H1 (cell line): ENCODE measurements around the gene ICE1. TPM values are rescaled to one million over a fixed set of nuclear protein-coding genes. Genes with fewer than 3 reads are reported as not detected.

Experiments
- CTCF ChIA-PET: fragments of 300-600 bp; sonication (Branson Sonifier 250); formaldehyde crosslinking; loops from one replicate; lab custom pipeline; 2021; ENCODE audit not compliant: partially characterized antibody; lab: Charles Lee
- POLR2A ChIA-PET: fragments of 300-600 bp; sonication (Branson Sonifier 250); formaldehyde crosslinking; loops from one replicate; lab custom pipeline; 2021; ENCODE audit warnings: inconsistent platforms; ENCODE audit not compliant: partially characterized antibody; lab: Charles Lee
- DNase-seq, 2 experiments: peaks; one replicate each; pipeline versions ENCODE4 v3.0.0 to v3.0.0-alpha.2; 2010 to 2022; ENCODE audit warnings: low spot score in 2 of 2, low read depth in 1 of 2, mixed read lengths in 1 of 2
- FAIRE-seq: peaks from 2 replicates; lab custom pipeline; 2011; peaks lifted over from hg19 to GRCh38; lab: Jason Lieb, UNC
- H2AFZ ChIP-seq: 2 replicates; pipeline ENCODE4 v1.8.1; 2012; ENCODE audit warnings: low read length, inconsistent platforms
- H2AK5ac ChIP-seq: 2 replicates; pipeline ENCODE4 v1.6.1; 2013; ENCODE audit warnings: low read depth, low read length
- H2BK120ac ChIP-seq: replicated peaks from 2 replicates; pipeline ENCODE3; 2013; ENCODE audit warnings: low read depth, low read length, inconsistent platforms
- H2BK12ac ChIP-seq: 2 replicates; pipeline ENCODE4 v1.6.1; 2013; ENCODE audit warnings: low read depth, low read length
- H2BK15ac ChIP-seq: 2 replicates; pipeline ENCODE4 v1.6.1; 2013; ENCODE audit warnings: low read length
- H2BK20ac ChIP-seq: 2 replicates; pipeline ENCODE4 v1.6.1; 2013; ENCODE audit warnings: low read length
- H2BK5ac ChIP-seq: 2 replicates; pipeline ENCODE4 v1.6.1; 2013; ENCODE audit warnings: low read depth, low read length
- H3K14ac ChIP-seq: 2 replicates; pipeline ENCODE4 v1.6.1; 2013; ENCODE audit warnings: inconsistent platforms; ENCODE audit not compliant: insufficient read length
- H3K18ac ChIP-seq: 2 replicates; pipeline ENCODE4 v1.6.1; 2013; ENCODE audit warnings: low read length; ENCODE audit errors: extremely low read depth
- H3K23ac ChIP-seq: 2 replicates; pipeline ENCODE4 v1.6.1; 2013; ENCODE audit warnings: inconsistent platforms; ENCODE audit not compliant: insufficient read length
- H3K23me2 ChIP-seq: 2 replicates; pipeline ENCODE4 v1.6.1; 2013; ENCODE audit warnings: low read depth, low read length
- H3K27ac ChIP-seq: 2 replicates; pipeline ENCODE4 v1.6.1; 2011; ENCODE audit warnings: low read depth, low read length, inconsistent platforms
- H3K27me3 ChIP-seq, 4 experiments: replicated peaks in 1 of 4; 1 replicate in 1 of 4; 2 replicates in 3 of 4; pipeline versions ENCODE4 v1.6.1 to v1.8.1; 2011 to 2013; ENCODE audit warnings: low read length in 3 of 4, mild to moderate bottlenecking in 3 of 4, inconsistent platforms in 2 of 4, mixed read lengths in 2 of 4, moderate library complexity in 1 of 4; ENCODE audit not compliant: control insufficient read depth in 3 of 4, insufficient read depth in 3 of 4; ENCODE audit errors: extremely low read depth in 1 of 4
- H3K36me3 ChIP-seq, 4 experiments: 2 replicates each; pipeline versions ENCODE4 v1.6.1 to v1.8.1; 2011 to 2013; ENCODE audit warnings: mild to moderate bottlenecking in 4 of 4, low read length in 3 of 4, moderate library complexity in 2 of 4, control low read depth in 1 of 4, inconsistent platforms in 1 of 4; ENCODE audit not compliant: insufficient read depth in 4 of 4, control insufficient read depth in 2 of 4
- H3K4ac ChIP-seq: replicated peaks from 2 replicates; pipeline ENCODE3; 2013; ENCODE audit warnings: low read length, low read depth, mixed read lengths, inconsistent platforms; ENCODE audit not compliant: insufficient read length
- H3K4me1 ChIP-seq, 4 experiments: replicated peaks in 1 of 4; 1 replicate in 1 of 4; 2 replicates in 3 of 4; pipeline versions ENCODE4 v1.6.1 to v1.8.1; 2011 to 2013; ENCODE audit warnings: low read length in 3 of 4, inconsistent platforms in 2 of 4, mixed read lengths in 1 of 4; ENCODE audit not compliant: insufficient read depth in 4 of 4, control insufficient read depth in 3 of 4
- H3K4me2 ChIP-seq, 2 experiments: 2 replicates each; pipeline versions ENCODE4 v1.6.1 to v1.8.1; 2011 to 2013; ENCODE audit warnings: low read depth in 2 of 2, low read length in 2 of 2, control low read depth in 1 of 2, inconsistent platforms in 1 of 2, mild to moderate bottlenecking in 1 of 2; ENCODE audit not compliant: insufficient read depth in 1 of 2
- H3K4me3 ChIP-seq, 4 experiments: fragments of 200-600, 300-600 bp in 1 of 4; sonication (generic), shearing (Covaris generic), sonication (Bioruptor Twin) in 1 of 4; 2 replicates each; pipeline versions ENCODE4 v1.5.1 to v1.8.1; 2011 to 2016; ENCODE audit warnings: low read length in 4 of 4, low read depth in 3 of 4, control low read depth in 2 of 4, inconsistent platforms in 2 of 4, mild to moderate bottlenecking in 2 of 4, mixed read lengths in 1 of 4, moderate library complexity in 1 of 4; ENCODE audit not compliant: insufficient read depth in 2 of 4; ENCODE audit errors: extremely low read depth in 1 of 4
- H3K56ac ChIP-seq: replicated peaks from 2 replicates; pipeline ENCODE3; 2013; ENCODE audit warnings: low read depth, mild to moderate bottlenecking, mixed read lengths, low read length, inconsistent platforms; ENCODE audit not compliant: insufficient read length
- H3K79me1 ChIP-seq: 2 replicates; pipeline ENCODE4 v1.6.1; 2013; ENCODE audit warnings: low read depth, low read length, control low read depth
- H3K79me2 ChIP-seq, 2 experiments: 2 replicates each; pipeline versions ENCODE4 v1.6.1 to v1.8.1; 2012 to 2013; ENCODE audit warnings: low read length in 2 of 2, mild to moderate bottlenecking in 2 of 2, inconsistent platforms in 1 of 2; ENCODE audit not compliant: insufficient read depth in 2 of 2, control insufficient read depth in 1 of 2
- H3K9ac ChIP-seq, 4 experiments: replicated peaks in 1 of 4; 1 replicate in 1 of 4; 2 replicates in 3 of 4; pipeline versions ENCODE4 v1.6.1 to v1.8.1; 2011 to 2013; ENCODE audit warnings: low read depth in 3 of 4, low read length in 3 of 4, control low read depth in 2 of 4, mild to moderate bottlenecking in 2 of 4, moderate library complexity in 2 of 4, inconsistent platforms in 1 of 4; ENCODE audit errors: extremely low read depth in 1 of 4
- H3K9me3 ChIP-seq, 2 experiments: 2 replicates each; pipeline versions ENCODE4 v1.6.1 to v1.8.1; 2012 to 2013; ENCODE audit warnings: mild to moderate bottlenecking in 2 of 2, moderate library complexity in 2 of 2, control low read depth in 1 of 2, inconsistent platforms in 1 of 2, low read depth in 1 of 2, low read length in 1 of 2, mixed read lengths in 1 of 2; ENCODE audit not compliant: insufficient read depth in 2 of 2
- H4K20me1 ChIP-seq, 2 experiments: replicated peaks in 1 of 2; 2 replicates each; pipeline versions ENCODE3 to v1.8.1; 2011 to 2013; ENCODE audit warnings: inconsistent platforms in 2 of 2, low read length in 2 of 2, mild to moderate bottlenecking in 1 of 2; ENCODE audit not compliant: insufficient read depth in 2 of 2, control insufficient read depth in 1 of 2
- H4K5ac ChIP-seq: 2 replicates; pipeline ENCODE4 v1.6.1; 2013; ENCODE audit warnings: low read length, low read depth, mixed read lengths, inconsistent platforms; ENCODE audit not compliant: insufficient read length
- H4K8ac ChIP-seq: 2 replicates; pipeline ENCODE4 v1.8.0; 2013; ENCODE audit warnings: mild to moderate bottlenecking, moderate library complexity, low read length, inconsistent platforms; ENCODE audit not compliant: insufficient read depth; ENCODE audit errors: extremely low read depth
- H4K91ac ChIP-seq: replicated peaks from 2 replicates; pipeline ENCODE3; 2013; ENCODE audit warnings: low read length, mixed read lengths, inconsistent platforms; ENCODE audit not compliant: insufficient read length
- ASH2L ChIP-seq: fragments of 200-600, 300-600 bp; sonication (generic); IDR thresholded peaks from one replicate; pipeline ENCODE4 v1.7.1; 2017; ENCODE audit warnings: low read length
- BRCA1 ChIP-seq: IDR thresholded peaks from 2 replicates; pipeline ENCODE4 v1.6.1; 2012; ENCODE audit warnings: low read depth, low read length, improper control_type of control experiment
- CBX5 ChIP-seq: fragments of 300-800, 300-1000 bp; sonication (generic); IDR thresholded peaks from 2 replicates; pipeline ENCODE4 v1.7.1; 2016; ENCODE audit warnings: antibody characterized with exemption, low read length, low read depth
- CBX8 ChIP-seq: fragments of 300-800, 300-1000 bp; sonication (generic); IDR thresholded peaks from 2 replicates; pipeline ENCODE4 v1.7.1; 2016; ENCODE audit warnings: low read depth, low read length, borderline replicate concordance
- HDAC2 ChIP-seq, 2 experiments: fragments of 300-600 bp in 1 of 2; sonication (generic) in 1 of 2; IDR thresholded peaks; 2 replicates each; pipeline ENCODE4 v1.6.1; 2011 to 2012; ENCODE audit warnings: low read depth in 2 of 2, low read length in 2 of 2, mild to moderate bottlenecking in 2 of 2, moderate library complexity in 2 of 2, borderline replicate concordance in 1 of 2, inconsistent platforms in 1 of 2
- HDAC6 ChIP-seq: IDR thresholded peaks from one replicate; pipeline ENCODE4 v1.7.1; 2012; ENCODE audit warnings: low read depth, mild to moderate bottlenecking, inconsistent platforms, low read length, moderate library complexity
- JUND ChIP-seq: IDR thresholded peaks from 2 replicates; pipeline ENCODE4 v1.6.1; 2011; ENCODE audit warnings: mild to moderate bottlenecking, improper control_type of control experiment, low read length
- KDM1A ChIP-seq: fragments of 200-600, 300-600 bp; sonication (generic); IDR thresholded peaks from 2 replicates; pipeline ENCODE4 v1.7.1; 2016; ENCODE audit warnings: mild to moderate bottlenecking, low read length, borderline replicate concordance
- KDM4A ChIP-seq: IDR thresholded peaks from one replicate; pipeline ENCODE4 v1.7.1; 2012; ENCODE audit warnings: low read depth, mild to moderate bottlenecking, moderate library complexity, low read length, inconsistent platforms; ENCODE audit not compliant: severe bottlenecking
- NRF1 ChIP-seq: IDR thresholded peaks from 2 replicates; pipeline ENCODE4 v1.6.1; 2011; ENCODE audit warnings: mild to moderate bottlenecking, low read depth, low read length, improper control_type of control experiment
- POLR2A ChIP-seq, 2 experiments: IDR thresholded peaks; 1 replicate in 1 of 2; 2 replicates in 1 of 2; pipeline ENCODE4 v1.6.1; 2011; ENCODE audit warnings: low read depth in 2 of 2, low read length in 2 of 2, mild to moderate bottlenecking in 2 of 2; ENCODE audit errors: control extremely low read depth in 1 of 2
- POLR2AphosphoS5 ChIP-seq: IDR thresholded peaks from 2 replicates; pipeline ENCODE4 v1.6.1; 2011; ENCODE audit warnings: low read depth, low read length
- SIRT6 ChIP-seq: IDR thresholded peaks from one replicate; pipeline ENCODE4 v1.7.1; 2012; ENCODE audit warnings: low read length, inconsistent platforms
- SP1 ChIP-seq: IDR thresholded peaks from 2 replicates; pipeline ENCODE4 v1.6.1; 2011; ENCODE audit warnings: low read depth, low read length
- TEAD4 ChIP-seq: IDR thresholded peaks from 2 replicates; pipeline ENCODE4 v1.6.1; 2012; ENCODE audit warnings: low read depth, low read length, inconsistent platforms, mixed read lengths
- WGBS, 2 experiments: shearing (Covaris generic) in 1 of 2; methylation state at CpG; one replicate each; pipeline versions ENCODE4 v1.1.6 to v1.1.7; 2013 to 2015; ENCODE audit warnings: low lambda C conversion rate in 2 of 2, mixed read lengths in 2 of 2, inconsistent platforms in 1 of 2, low coverage in 1 of 2, missing lambda C conversion rate in 1 of 2; ENCODE audit not compliant: insufficient replicate concordance in 2 of 2, insufficient coverage in 1 of 2, insufficient read length in 1 of 2; ENCODE audit errors: extremely low coverage in 1 of 2, missing lambda C conversion rate in 1 of 2; 5-methylcytosine and 5-hydroxymethylcytosine counted together
- polyA plus RNA-seq, 7 experiments: library from polyadenylated mRNA; depleted of rRNA in 3 of 7; stranded (reverse) in 5 of 7; unstranded in 2 of 7; fragments of >200 nt in 5 of 7; fragments of 200-250 nt in 2 of 7; gene quantifications; 1 replicate in 5 of 7; 2 replicates in 1 of 7; 4 replicates in 1 of 7; pipeline versions ENCODE4 v1.2.1 to v1.2.3, GENCODE V29; 2011 to 2013; ENCODE audit warnings: missing spikeins in 2 of 7, mixed read lengths in 2 of 7
- total RNA-seq: library from RNA; stranded (reverse); fragmentation: NEBNext Ultra II Directional; extraction: Animal tissue kit (Norgen Biotek cat#: 25700); gene quantifications from 2 replicates; pipeline ENCODE4 v1.2.1, GENCODE V29; 2021

The ICE1 gene
- total and polyA plus RNA-seq, 2 of the 8 experiments (the other 6 are each of a cell fraction or from before 2014, with no cell fraction given), result 11.8 to 53.9 TPM

GRCh38 chr5:5480481-5481111, 58.1 kb downstream of the ICE1 start:
- Histone ChIP-seq H2BK5ac (no peak overlapping the region), H4K91ac (no peak overlapping the region), H3K18ac (no peak overlapping the region), H3K56ac (no peak overlapping the region), H3K4me3 (no peak overlapping the region), H2BK12ac (no peak overlapping the region), H3K4me1 (peaks cover 0 to 5% (median 3%) of the 10 kb centered on the region in 4 experiments; a peak in 3 of 7 replicates), H3K23ac (no peak overlapping the region), H2AFZ (no peak overlapping the region), H3K23me2 (no peaks in the 10 kb centered on the region; the same call in 1 of the 2 replicates), H4K20me1 (peaks cover 0 to 2% of the 10 kb centered on the region in 2 experiments), H3K9ac (no peak overlapping the region), H2BK20ac (no peak overlapping the region), H2BK15ac (no peak overlapping the region), H3K4ac (no peak overlapping the region), H3K79me2 (no peaks in the 10 kb centered on the region), H3K79me1 (no peaks in the 10 kb centered on the region), H4K5ac (no peak overlapping the region), H3K4me2 (no peak overlapping the region), H2BK120ac (no peak overlapping the region), H3K27ac (no peak overlapping the region), H3K27me3 (no peaks in the 10 kb centered on the region), H3K14ac (no peak overlapping the region), H4K8ac (no peak overlapping the region), H2AK5ac (no peak overlapping the region), H3K36me3 (peaks cover 0 to 22% (median 10%) of the 10 kb centered on the region in 4 experiments; a peak in 5 of 8 replicates), H3K9me3 (no peaks in the 10 kb centered on the region)
- ChIA-PET POLR2A (no interaction called here), CTCF (interaction anchor here (1.0 kb wide), 1 partner anchor 22 kb away, joined by 4 read pairs; no protein-coding TSS in a partner anchor)
- no peak for DNase-seq
- 90% methylated on average over 8 of the region's 8 CpGs; no CpG with 5 or more reads in 1 of the 2 experiments for WGBS, 2 experiments
- no peak for FAIRE-seq
- TF ChIP-seq HDAC2 (IDR thresholded peaks at IDR 0.05; ENCODE audit: borderline replicate concordance in 1 of 2, low read depth in 2 of 2, low read length in 2 of 2) (no peak), POLR2AphosphoS5 (no peak), JUND (no peak), KDM1A (no peak), CBX8 (no peak), SIRT6 (no peak), HDAC6 (no peak), KDM4A (no peak), SP1 (no peak), NRF1 (no peak), POLR2A (IDR thresholded peaks at IDR 0.05; ENCODE audit: control extremely low read depth in 1 of 2, low read depth in 2 of 2, low read length in 2 of 2) (no peak), BRCA1 (no peak), TEAD4 (no peak), CBX5 (no peak), ASH2L (no peak)
